Right atrium auricular region (tissue), 2 donors: Measurements from ENCODE around the gene FOXC2. TPM values are rescaled to one million over a fixed set of nuclear protein-coding genes. Genes with fewer than 3 reads are reported as not detected.
A peak's percentile ranks its signal among the peaks of the same experiment; 100 is the strongest.

Source experiments
- DNase-seq: peaks from one replicate; pipeline ENCODE4 v3.0.0-alpha.2; 2019; ENCODE audit warnings: low spot score
- H3K27ac ChIP-seq, 2 donors: fragments of 200-600 bp; sonication (generic); 1 replicate in 1 of 2; 2 replicates in 1 of 2; pipeline ENCODE4 v1.5.1; 2016 to 2019
- H3K27me3 ChIP-seq, 2 donors: fragments of 200-600 bp; sonication (generic); one replicate each; pipeline versions ENCODE4 v1.5.1 to v1.6.0; 2017 to 2019
- H3K36me3 ChIP-seq: fragments of 200-600 bp; sonication (generic); one replicate; pipeline ENCODE4 v1.5.1; 2016
- H3K4me1 ChIP-seq, 2 donors: fragments of 200-600 bp; sonication (generic); one replicate each; pipeline versions ENCODE4 v1.5.1 to v1.6.0; 2017 to 2019
- H3K4me3 ChIP-seq, 2 donors: fragments of 200-600 bp; sonication (generic); 1 replicate in 1 of 2; 2 replicates in 1 of 2; pipeline ENCODE4 v1.5.1; 2017 to 2019; ENCODE audit warnings: mild to moderate bottlenecking in 1 of 2, moderate library complexity in 1 of 2
- H3K9me3 ChIP-seq, 2 donors: fragments of 200-600 bp; sonication (generic); one replicate each; pipeline ENCODE4 v1.5.1; 2019
- total RNA-seq, 2 donors: library from RNA; depleted of rRNA; stranded (reverse); fragments of >200 nt; gene quantifications; one replicate each; pipeline ENCODE4 v1.1.0, GENCODE V29; 2016
- TF ChIP-seq, protein P1 (sequence below), 2 donors: fragments of 200-600 bp; sonication (generic); IDR thresholded peaks; one replicate each; pipeline ENCODE4 v1.5.1; 2019; ENCODE audit warnings: antibody characterized with exemption in 2 of 2

Gene FOXC2
- total RNA-seq, 2 donors from 2014 or later = 2.6 to 2.9 TPM

- H3K27ac ChIP-seq = peak overlapping the region; percentile 13 to 24
- TF ChIP-seq, protein P1, sequence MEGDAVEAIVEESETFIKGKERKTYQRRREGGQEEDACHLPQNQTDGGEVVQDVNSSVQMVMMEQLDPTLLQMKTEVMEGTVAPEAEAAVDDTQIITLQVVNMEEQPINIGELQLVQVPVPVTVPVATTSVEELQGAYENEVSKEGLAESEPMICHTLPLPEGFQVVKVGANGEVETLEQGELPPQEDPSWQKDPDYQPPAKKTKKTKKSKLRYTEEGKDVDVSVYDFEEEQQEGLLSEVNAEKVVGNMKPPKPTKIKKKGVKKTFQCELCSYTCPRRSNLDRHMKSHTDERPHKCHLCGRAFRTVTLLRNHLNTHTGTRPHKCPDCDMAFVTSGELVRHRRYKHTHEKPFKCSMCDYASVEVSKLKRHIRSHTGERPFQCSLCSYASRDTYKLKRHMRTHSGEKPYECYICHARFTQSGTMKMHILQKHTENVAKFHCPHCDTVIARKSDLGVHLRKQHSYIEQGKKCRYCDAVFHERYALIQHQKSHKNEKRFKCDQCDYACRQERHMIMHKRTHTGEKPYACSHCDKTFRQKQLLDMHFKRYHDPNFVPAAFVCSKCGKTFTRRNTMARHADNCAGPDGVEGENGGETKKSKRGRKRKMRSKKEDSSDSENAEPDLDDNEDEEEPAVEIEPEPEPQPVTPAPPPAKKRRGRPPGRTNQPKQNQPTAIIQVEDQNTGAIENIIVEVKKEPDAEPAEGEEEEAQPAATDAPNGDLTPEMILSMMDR (IDR thresholded peaks at IDR 0.05) = no peak
- DNase-seq = no peak
- H3K27me3 ChIP-seq = no peaks in the 10 kb centered on the region
- H3K36me3 ChIP-seq = no peaks in the 10 kb centered on the region
- peak overlapping the region; percentile 1 to 29 for H3K4me3 ChIP-seq
- no peaks in the 10 kb centered on the region for H3K9me3 ChIP-seq
- H3K4me1 ChIP-seq = no peaks in the 10 kb centered on the region
Measured at GRCh38 chr16:86618431-86619238, 52.0 kb downstream of the FOXC2 start.

Other genes with a start within 250 kb of the FOXC2 start
- under 1 TPM in 1 of 2 donors, not detected in 1; 0.44 TPM for gene FOXF1, start 56.3 kb upstream of the FOXC2 start, total RNA-seq
- gene MTHFSD, start 11.6 kb upstream of the FOXC2 start, total RNA-seq = 1 to 10 TPM; 7.8 to 8.3 TPM
- gene FOXL1, start 11.7 kb downstream of the FOXC2 start, total RNA-seq = 1 to 10 TPM in 1 of 2 donors, under 1 TPM in 1; 0.85 to 1.3 TPM